K562 (cell line): ENCODE data around the gene S100P. TPM values are rescaled to one million over a fixed set of nuclear protein-coding genes. Genes with fewer than 3 reads are reported as not detected.

Experiments
- BACH1 ChIP-seq: fragments of 200-800 bp; sonication (Bioruptor generic); IDR thresholded peaks from 2 replicates; pipeline ENCODE4 v1.6.1; 2016; ENCODE audit warnings: missing genetic modification characterization, missing compliant biosample characterization
- CREM ChIP-seq: IDR thresholded peaks from 2 replicates; pipeline ENCODE4 v1.6.1; 2014; ENCODE audit warnings: antibody characterized with exemption, low read depth
- ELF1 ChIP-seq: fragments of 200-800 bp; sonication (Bioruptor generic); IDR thresholded peaks from 2 replicates; pipeline ENCODE4 v1.6.1; 2016; ENCODE audit warnings: missing genetic modification characterization, missing compliant biosample characterization
- GTF2F1 ChIP-seq: IDR thresholded peaks from 2 replicates; pipeline ENCODE4 v1.6.1; 2011; ENCODE audit warnings: low read depth, low read length, improper control_type of control experiment
- HIVEP1 ChIP-seq: fragments of 250-450 bp; sonication (Bioruptor Pico); IDR thresholded peaks from 2 replicates; pipeline ENCODE4 v1.4.0; 2020; ENCODE audit warnings: mild to moderate bottlenecking
- HMG20B ChIP-seq: fragments of 250-450 bp; sonication (Bioruptor Pico); IDR thresholded peaks from 2 replicates; pipeline ENCODE4 v1.5.0; 2021; ENCODE audit warnings: mild to moderate bottlenecking
- HNRNPL ChIP-seq: fragments of 200-400 bp; formaldehyde crosslinking; IDR thresholded peaks from 2 replicates; pipeline ENCODE4 v1.6.1; 2017; ENCODE audit warnings: low read depth, mild to moderate bottlenecking, low read length
- IRF1 ChIP-seq: sonication (generic); formaldehyde crosslinking; IDR thresholded peaks from 2 replicates; pipeline ENCODE4 v1.8.0; 2022; ENCODE audit warnings: missing genetic modification reagents, mild to moderate bottlenecking, borderline replicate concordance
- KAT8 ChIP-seq: fragments of 450-650 bp; IDR thresholded peaks from 2 replicates; pipeline ENCODE4 v1.6.1; 2016; ENCODE audit warnings: low read depth, mild to moderate bottlenecking
- NCOA4 ChIP-seq: fragments of 450-650 bp; IDR thresholded peaks from 2 replicates; pipeline ENCODE4 v1.6.1; 2018; ENCODE audit warnings: mild to moderate bottlenecking; ENCODE audit not compliant: partially characterized antibody
- NEUROD1 ChIP-seq: fragments of 150-350 bp; IDR thresholded peaks from 2 replicates; pipeline ENCODE4 v1.6.1; 2014; ENCODE audit warnings: borderline replicate concordance, low read length, low read depth; ENCODE audit not compliant: partially characterized antibody
- NR4A1 ChIP-seq, 2 experiments: fragments of 250-450 bp in 1 of 2; fragments of 450-650 bp in 1 of 2; sonication (Bioruptor Pico) in 1 of 2; IDR thresholded peaks; 2 replicates each; pipeline versions ENCODE4 v1.4.0 to v1.6.1; 2016 to 2020; ENCODE audit warnings: mild to moderate bottlenecking in 2 of 2, missing compliant biosample characterization in 1 of 2, missing genetic modification characterization in 1 of 2, moderate library complexity in 1 of 2
- POLR3G ChIP-seq: IDR thresholded peaks from 2 replicates; pipeline ENCODE4 v1.6.1; 2011; ENCODE audit not compliant: insufficient read length, insufficient replicate concordance; ENCODE audit errors: extremely low read depth
- TFE3 ChIP-seq: fragments of 450-650 bp; formaldehyde crosslinking; IDR thresholded peaks from 2 replicates; pipeline ENCODE4 v1.4.0; 2020; ENCODE audit warnings: mild to moderate bottlenecking, mixed read lengths
- THRAP3 ChIP-seq: fragments of 450-650 bp; IDR thresholded peaks from 2 replicates; pipeline ENCODE4 v1.6.1; 2016; ENCODE audit warnings: mild to moderate bottlenecking, inconsistent platforms, borderline replicate concordance
- WHSC1 ChIP-seq: IDR thresholded peaks from one replicate; pipeline ENCODE4 v1.6.1; 2012; ENCODE audit warnings: low read length, control low read depth, inconsistent platforms
- ZBTB9 ChIP-seq: fragments of 450-650 bp; formaldehyde crosslinking; IDR thresholded peaks from 2 replicates; pipeline ENCODE4 v1.4.0; 2020; ENCODE audit warnings: mild to moderate bottlenecking, moderate library complexity
- ZNF511 ChIP-seq: sonication (generic); formaldehyde crosslinking; IDR thresholded peaks from 2 replicates; pipeline ENCODE4 v1.8.0; 2022; ENCODE audit warnings: mild to moderate bottlenecking, missing genetic modification reagents
- ZNF586 ChIP-seq: fragments of 450-650 bp; formaldehyde crosslinking; conservative IDR thresholded peaks from 2 replicates; pipeline ENCODE4 v1.4.0; 2020; ENCODE audit warnings: mild to moderate bottlenecking, moderate library complexity
- ZNF740 ChIP-seq, 3 experiments: fragments of 200-800 bp in 1 of 3; sonication (Bioruptor generic) in 1 of 3; sonication (generic) in 1 of 3; formaldehyde crosslinking in 1 of 3; IDR thresholded peaks; 2 replicates each; pipeline versions ENCODE4 v1.6.1 to v1.8.0; 2016 to 2022; ENCODE audit warnings: mild to moderate bottlenecking in 2 of 3, missing compliant biosample characterization in 2 of 3, missing genetic modification characterization in 2 of 3, missing genetic modification reagents in 1 of 3
- ZNF778 ChIP-seq: fragments of 450-650 bp; formaldehyde crosslinking; IDR thresholded peaks from 2 replicates; pipeline ENCODE4 v1.4.0; 2020; ENCODE audit warnings: mild to moderate bottlenecking, moderate library complexity
- polyA plus RNA-seq, 8 experiments: library from polyadenylated mRNA; depleted of rRNA in 4 of 8; stranded (reverse) in 5 of 8; unstranded in 3 of 8; fragments of >200 nt; fragmentation: Nextera tagmentation in 2 of 8; fragmentation: Illumina TruSeq in 1 of 8; extraction: Ambion mirVana in 2 of 8; extraction: Trizol in 1 of 8; gene quantifications; 2 replicates each; pipeline versions ENCODE4 v1.2.1 to v1.2.3, GENCODE V29; 2011 to 2014; ENCODE audit warnings: inconsistent platforms in 1 of 8, missing spikeins in 1 of 8
- total RNA-seq, 7 experiments: library from RNA; depleted of rRNA in 6 of 7; stranded (reverse); fragments of >200 nt in 6 of 7; fragmentation: Illumina TruSeq in 2 of 7; extraction: Trizol in 2 of 7; gene quantifications; 2 replicates each; pipeline versions ENCODE4 v1.2.1 to v1.2.3, GENCODE V29; 2011 to 2021; ENCODE audit warnings: low replicate concordance in 1 of 7

Gene S100P
- total and polyA plus RNA-seq, 9 of the 15 experiments (the other 6 are each of a cell fraction or from before 2014, with no cell fraction given): 4.1 to 23.8 (median 7.5) TPM

- no peak for TF ChIP-seq ZNF740 (CRISPR knock-in tag; IDR thresholded peaks at IDR 0.05)
- TF ChIP-seq ZNF740 (tag; IDR thresholded peaks at IDR 0.05): 0 out of 4 replicates have a peak, but pooled peaks of 1 of the 2 experiments have one; percentile 24
- no peak for TF ChIP-seq TFE3 (CRISPR knock-in tag)
- TF ChIP-seq ELF1 (tag): peak; percentile 50
- TF ChIP-seq POLR3G: no peak
- TF ChIP-seq NR4A1 (CRISPR knock-in tag; IDR thresholded peaks at IDR 0.05): no peak
- no peak; the same call in 1 of the 2 replicates for TF ChIP-seq NR4A1 (tag; IDR thresholded peaks at IDR 0.05)
- no peak for TF ChIP-seq BACH1
- TF ChIP-seq IRF1: no peak
- TF ChIP-seq THRAP3: no peak
- no peak for TF ChIP-seq KAT8
- TF ChIP-seq ZNF586 (CRISPR knock-in tag): no peak
- no peak for TF ChIP-seq GTF2F1
- TF ChIP-seq ZNF511: no peak
- no peak for TF ChIP-seq HNRNPL
- no peak; the same call in 1 of the 2 replicates for TF ChIP-seq ZBTB9 (CRISPR knock-in tag)
- no peak for TF ChIP-seq HIVEP1 (CRISPR knock-in tag)
- peak; percentile 88 for TF ChIP-seq CREM
- TF ChIP-seq NEUROD1: no peak
- TF ChIP-seq WHSC1: no peak
- TF ChIP-seq HMG20B (CRISPR knock-in tag): no peak
- no peak for TF ChIP-seq NCOA4
- TF ChIP-seq ZNF778 (CRISPR knock-in tag): no peak
These were observed at the start of gene S100P (continued) for GRCh38 chr4:6693231-6694176.
